HL-60 (cell line): ENCODE measurements around the gene NFIA.

Experiments
- GABPA ChIP-seq: IDR thresholded peaks from 2 replicates; pipeline ENCODE4 v1.6.1; 2012; ENCODE audit warnings: low read depth
- TF ChIP-seq, protein P1 (sequence below): IDR thresholded peaks from one replicate; pipeline ENCODE4 v1.5.1; 2011; ENCODE audit warnings: low read length, control low read depth, inconsistent platforms; ENCODE audit not compliant: insufficient read depth

DNA sequence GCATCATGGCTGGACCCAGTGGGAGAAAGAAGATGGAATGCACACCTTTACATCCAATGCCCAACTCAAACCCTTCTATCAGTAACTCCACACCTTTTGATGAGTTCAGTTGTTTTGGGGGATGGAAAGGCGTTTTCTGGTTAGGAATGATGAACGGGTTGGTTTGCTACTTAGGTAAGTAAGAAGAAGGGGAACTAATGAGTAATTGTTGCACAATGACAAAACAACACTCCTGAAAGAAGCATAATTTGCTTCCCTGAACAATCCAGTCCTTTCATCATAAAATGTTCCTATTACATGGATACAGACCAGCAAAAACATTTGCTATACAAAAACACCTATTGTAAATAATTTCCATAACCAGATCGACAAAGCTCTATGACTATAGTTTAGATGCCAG is 35.9 kb upstream of the NFIA start:
- TF ChIP-seq, protein P1, sequence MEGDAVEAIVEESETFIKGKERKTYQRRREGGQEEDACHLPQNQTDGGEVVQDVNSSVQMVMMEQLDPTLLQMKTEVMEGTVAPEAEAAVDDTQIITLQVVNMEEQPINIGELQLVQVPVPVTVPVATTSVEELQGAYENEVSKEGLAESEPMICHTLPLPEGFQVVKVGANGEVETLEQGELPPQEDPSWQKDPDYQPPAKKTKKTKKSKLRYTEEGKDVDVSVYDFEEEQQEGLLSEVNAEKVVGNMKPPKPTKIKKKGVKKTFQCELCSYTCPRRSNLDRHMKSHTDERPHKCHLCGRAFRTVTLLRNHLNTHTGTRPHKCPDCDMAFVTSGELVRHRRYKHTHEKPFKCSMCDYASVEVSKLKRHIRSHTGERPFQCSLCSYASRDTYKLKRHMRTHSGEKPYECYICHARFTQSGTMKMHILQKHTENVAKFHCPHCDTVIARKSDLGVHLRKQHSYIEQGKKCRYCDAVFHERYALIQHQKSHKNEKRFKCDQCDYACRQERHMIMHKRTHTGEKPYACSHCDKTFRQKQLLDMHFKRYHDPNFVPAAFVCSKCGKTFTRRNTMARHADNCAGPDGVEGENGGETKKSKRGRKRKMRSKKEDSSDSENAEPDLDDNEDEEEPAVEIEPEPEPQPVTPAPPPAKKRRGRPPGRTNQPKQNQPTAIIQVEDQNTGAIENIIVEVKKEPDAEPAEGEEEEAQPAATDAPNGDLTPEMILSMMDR, result no peak
- TF ChIP-seq GABPA, result no peak
